ENCODE results near the gene CENPP.

CENPP gene

GRCh38 chr9:92315456-92315855, 10.3 kb upstream of the CENPP start:
- no peak for DNase-seq

- no peak for DNase-seq
Measured at GRCh38 chr9:92324431-92324830, 1.3 kb upstream of the CENPP start.

GRCh38 chr9:92324889-92325268, 874 bp upstream of the CENPP start:
- DNase-seq: no peak

GRCh38 chr9:92325991-92326500, 293 bp downstream of the CENPP start:
- DNase-seq: no peak

- DNase-seq: no peak
Measured at GRCh38 chr9:92327283-92327850, 1.6 kb downstream of the CENPP start.

- DNase-seq: no peak
Measured at GRCh38 chr9:92328225-92328624, 2.5 kb downstream of the CENPP start.

GRCh38 chr9:92332577-92333281, 7.0 kb downstream of the CENPP start:
- DNase-seq: no peak

GRCh38 chr9:92333282-92333634, 7.5 kb downstream of the CENPP start:
- DNase-seq: no peak

GRCh38 chr9:92341578-92341977, 15.8 kb downstream of the CENPP start:
- no peak for DNase-seq

GRCh38 chr9:92342825-92343488, 17.2 kb downstream of the CENPP start:
- DNase-seq: no peak

- DNase-seq: no peak
Measured at GRCh38 chr9:92345582-92345981, 19.8 kb downstream of the CENPP start.

- no peak for DNase-seq
Measured at GRCh38 chr9:92349771-92350739, 24.3 kb downstream of the CENPP start.

- DNase-seq: no peak
Measured at GRCh38 chr9:92350740-92351133, 25.0 kb downstream of the CENPP start.

GRCh38 chr9:92353051-92353450, 27.3 kb downstream of the CENPP start:
- no peak for DNase-seq

- DNase-seq: no peak
Measured at GRCh38 chr9:92359394-92359995, 33.7 kb downstream of the CENPP start.

GRCh38 chr9:92360083-92360482, 34.3 kb downstream of the CENPP start:
- DNase-seq: no peak

GRCh38 chr9:92369075-92369474, 43.3 kb downstream of the CENPP start:
- no peak for DNase-seq

- DNase-seq: no peak
Measured at GRCh38 chr9:92373167-92373566, 47.4 kb downstream of the CENPP start.

- DNase-seq: no peak
Measured at GRCh38 chr9:92377876-92378275, 52.1 kb downstream of the CENPP start.

GRCh38 chr9:92378865-92379560, 53.3 kb downstream of the CENPP start:
- DNase-seq: no peak

GRCh38 chr9:92380603-92381002, 54.9 kb downstream of the CENPP start:
- no peak for DNase-seq

GRCh38 chr9:92381775-92382174, 56.0 kb downstream of the CENPP start:
- no peak for DNase-seq
